K562 (cell line): ENCODE measurements around the gene RPL10A. TPM values are rescaled to one million over a fixed set of nuclear protein-coding genes. Genes with fewer than 3 reads are reported as not detected.
A peak's percentile ranks its signal among the peaks of the same experiment; 100 is the strongest.

Experiments
- BRF1 ChIP-seq: IDR thresholded peaks from 3 replicates; pipeline ENCODE4 v1.6.1; 2011; ENCODE audit warnings: borderline replicate concordance, mild to moderate bottlenecking; ENCODE audit not compliant: insufficient read length; ENCODE audit errors: extremely low read depth
- DIDO1 ChIP-seq: fragments of 450-650 bp; IDR thresholded peaks from 2 replicates; pipeline ENCODE4 v1.6.1; 2016; ENCODE audit warnings: low read depth, missing biosample characterization, missing genetic modification characterization
- NR2F6 ChIP-seq: fragments of 450-650 bp; formaldehyde crosslinking; IDR thresholded peaks from 2 replicates; pipeline ENCODE4 v1.4.0; 2020; ENCODE audit warnings: mild to moderate bottlenecking
- POLR2B ChIP-seq: fragments of 450-650 bp; IDR thresholded peaks from 2 replicates; pipeline ENCODE4 v1.6.1; 2018; ENCODE audit warnings: low read depth; ENCODE audit not compliant: partially characterized antibody
- RBBP5 ChIP-seq: fragments of 200-600 bp; sonication (generic); IDR thresholded peaks from 2 replicates; pipeline ENCODE4 v1.6.1; 2012; ENCODE audit warnings: borderline replicate concordance, mild to moderate bottlenecking, low read length, control low read depth, inconsistent platforms; ENCODE audit not compliant: insufficient read depth, poor library complexity, severe bottlenecking
- RBFOX2 ChIP-seq: fragments of 200-400 bp; formaldehyde crosslinking; IDR thresholded peaks from 2 replicates; pipeline ENCODE4 v1.6.1; 2017; ENCODE audit warnings: low read depth, mild to moderate bottlenecking, low read length, moderate library complexity
- RBM22 ChIP-seq: fragments of 200-400 bp; formaldehyde crosslinking; IDR thresholded peaks from 2 replicates; pipeline ENCODE4 v1.6.1; 2018; ENCODE audit warnings: low read length, low read depth; ENCODE audit not compliant: poor library complexity, severe bottlenecking
- SMARCA5 ChIP-seq: fragments of 450-650 bp; IDR thresholded peaks from 2 replicates; pipeline ENCODE4 v1.6.1; 2016
- TCF7L2 ChIP-seq: fragments of 150-350 bp; IDR thresholded peaks from 2 replicates; pipeline ENCODE4 v1.6.1; 2016; ENCODE audit warnings: low read depth, mild to moderate bottlenecking, low read length, moderate library complexity
- THRB ChIP-seq: fragments of 450-650 bp; formaldehyde crosslinking; conservative IDR thresholded peaks from 2 replicates; pipeline ENCODE4 v1.4.0; 2022; ENCODE audit warnings: mild to moderate bottlenecking, missing genetic modification characterization
- ZBTB17 ChIP-seq: fragments of 450-650 bp; formaldehyde crosslinking; IDR thresholded peaks from 2 replicates; pipeline ENCODE4 v1.4.0; 2020; ENCODE audit warnings: mild to moderate bottlenecking
- ZBTB40 ChIP-seq, 2 experiments: fragments of 450-650 bp in 1 of 2; sonication (generic) in 1 of 2; formaldehyde crosslinking in 1 of 2; IDR thresholded peaks; 2 replicates each; pipeline versions ENCODE4 v1.7.1 to v1.9.0; 2016 to 2022; ENCODE audit warnings: inconsistent platforms in 1 of 2, mild to moderate bottlenecking in 1 of 2, missing genetic modification reagents in 1 of 2
- ZNF197 ChIP-seq: fragments of 200-800 bp; sonication (Bioruptor generic); IDR thresholded peaks from 2 replicates; pipeline ENCODE4 v1.6.1; 2016; ENCODE audit warnings: low read depth, missing genetic modification characterization, missing compliant biosample characterization
- ZNF512 ChIP-seq: IDR thresholded peaks from 2 replicates; pipeline ENCODE4 v1.6.1; 2016; ENCODE audit warnings: missing genetic modification characterization, missing compliant biosample characterization
- ZNF780A ChIP-seq: fragments of 250-450 bp; sonication (Bioruptor Pico); IDR thresholded peaks from 2 replicates; pipeline ENCODE4 v1.5.0; 2021; ENCODE audit warnings: mild to moderate bottlenecking
- polyA plus RNA-seq, 8 experiments: library from polyadenylated mRNA; depleted of rRNA in 4 of 8; stranded (reverse) in 5 of 8; unstranded in 3 of 8; fragments of >200 nt; fragmentation: Nextera tagmentation in 2 of 8; fragmentation: Illumina TruSeq in 1 of 8; extraction: Ambion mirVana in 2 of 8; extraction: Trizol in 1 of 8; gene quantifications; 2 replicates each; pipeline versions ENCODE4 v1.2.1 to v1.2.3, GENCODE V29; 2011 to 2014; ENCODE audit warnings: inconsistent platforms in 1 of 8, missing spikeins in 1 of 8
- total RNA-seq, 7 experiments: library from RNA; depleted of rRNA in 6 of 7; stranded (reverse); fragments of >200 nt in 6 of 7; fragmentation: Illumina TruSeq in 2 of 7; extraction: Trizol in 2 of 7; gene quantifications; 2 replicates each; pipeline versions ENCODE4 v1.2.1 to v1.2.3, GENCODE V29; 2011 to 2021; ENCODE audit warnings: low replicate concordance in 1 of 7

RPL10A gene
- total and polyA plus RNA-seq, 9 of the 15 experiments (the other 6 are each of a cell fraction or from before 2014, with no cell fraction given) = 1,589 to 3,237 (median 2,116) TPM

- TF ChIP-seq ZBTB40 (IDR thresholded peaks at IDR 0.05) (no peak), ZBTB40 (CRISPR knock-in tag; IDR thresholded peaks at IDR 0.05) (no peak), TCF7L2 (no peak), THRB (0 out of 2 replicates have a peak, but pooled peaks have one; percentile 58), NR2F6 (CRISPR knock-in tag) (0 out of 2 replicates have a peak, but pooled peaks have one; percentile 40), POLR2B (peak; percentile 76), RBBP5 (no peak), BRF1 (no peak), ZNF780A (CRISPR knock-in tag) (no peak), SMARCA5 (no peak), ZNF197 (CRISPR knock-in tag) (no peak), RBM22 (no peak), RBFOX2 (peak; percentile 34; the same call in 1 of the 2 replicates), ZBTB17 (CRISPR knock-in tag) (no peak), DIDO1 (tag) (no peak), ZNF512 (no peak)
Measured at GRCh38 chr6:35473075-35473849, 5.1 kb downstream of the RPL10A start (continued).
